ENCODE measurements around the gene ADAM33.

DNA sequence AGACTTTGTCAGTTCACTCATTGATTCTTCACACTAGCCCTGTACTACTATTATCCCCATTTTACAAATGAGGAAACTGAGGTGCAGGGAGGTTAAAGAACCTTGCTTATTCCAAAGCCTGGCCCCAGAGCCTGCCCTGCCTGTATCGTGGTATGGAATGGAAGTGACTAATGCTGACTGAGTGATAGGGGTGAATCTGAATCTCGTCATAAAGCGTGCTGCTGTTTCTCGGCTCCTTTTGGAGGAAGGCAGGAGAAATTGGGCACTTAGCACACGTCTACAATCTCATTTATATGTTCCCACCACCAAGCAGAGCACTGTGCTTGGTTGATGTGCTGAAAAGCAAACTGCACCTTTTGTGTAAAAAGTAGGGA is 35.8 kb downstream of the ADAM33 start:
- TF ChIP-seq CTCF (conservative IDR thresholded peaks at IDR 0.05; ENCODE audit: low read depth, low read length) = no peak
- TF ChIP-seq EZH2phosphoT487 (IDR thresholded peaks at IDR 0.05; ENCODE audit: borderline replicate concordance, low read length) = no peak
- TF ChIP-seq EZH2 (IDR thresholded peaks at IDR 0.05; ENCODE audit: low read length, unreplicated experiment) = no peak

Data from PC-3 (cell line).